IMR-90 (cell line): ENCODE data around the gene ACTR1A. TPM values are rescaled to one million over a fixed set of nuclear protein-coding genes. Genes with fewer than 3 reads are reported as not detected.

Source experiments
- ATAC-seq: fragments of 200-7000 bp; cut with Tn5 transposase; 2 replicates; pipeline ENCODE4 v1.9.1; 2020; ENCODE audit warnings: low read depth, mild to moderate bottlenecking, moderate library complexity
- BruUV-seq: library from RNA; stranded (reverse); fragments of 400-500 nt; replicated peaks from 2 replicates; lab custom pipeline; 2021; lab: Mats Ljungman, UMichigan
- CTCF ChIA-PET: fragments of 300-600 bp; formaldehyde crosslinking; extraction: SDS; loops from one replicate; lab custom pipeline; 2021; ENCODE audit warnings: antibody characterized with exemption; lab: Yijun Ruan, JAX
- POLR2A ChIA-PET: fragments of 300-600 bp; sonication (Branson Sonifier 250); formaldehyde crosslinking; loops from one replicate; lab custom pipeline; 2022; ENCODE audit warnings: antibody characterized with exemption; ENCODE audit not compliant: unreplicated experiment; lab: Charles Lee
- DNase-seq: peaks from one replicate; pipeline ENCODE4 v3.0.0; 2013
- H2AFZ ChIP-seq: replicated peaks from 2 replicates; pipeline ENCODE3; 2013; ENCODE audit warnings: low read length, mild to moderate bottlenecking; ENCODE audit not compliant: poor library complexity
- H2AK5ac ChIP-seq: 2 replicates; pipeline ENCODE4 v1.6.1; 2013; ENCODE audit warnings: low read depth, low read length, inconsistent platforms
- H2AK9ac ChIP-seq: replicated peaks from 2 replicates; pipeline ENCODE3; 2013; ENCODE audit warnings: mild to moderate bottlenecking, low read depth, low read length, moderate library complexity; ENCODE audit not compliant: poor library complexity
- H2BK120ac ChIP-seq: 2 replicates; pipeline ENCODE4 v1.6.1; 2013; ENCODE audit warnings: low read depth, low read length, inconsistent platforms
- H2BK15ac ChIP-seq: 3 replicates; pipeline ENCODE4 v1.6.1; 2013; ENCODE audit warnings: low read depth, low read length, inconsistent platforms
- H2BK20ac ChIP-seq: 2 replicates; pipeline ENCODE4 v1.6.1; 2013; ENCODE audit warnings: low read depth, mild to moderate bottlenecking, inconsistent platforms, low read length, moderate library complexity
- H2BK5ac ChIP-seq: 2 replicates; pipeline ENCODE4 v1.6.1; 2013; ENCODE audit warnings: mild to moderate bottlenecking, low read depth, low read length, inconsistent platforms; ENCODE audit not compliant: poor library complexity, severe bottlenecking
- H3K14ac ChIP-seq: replicated peaks from 2 replicates; pipeline ENCODE4 v1.6.1; 2013; ENCODE audit warnings: low read depth, low read length, inconsistent platforms
- H3K18ac ChIP-seq: 2 replicates; pipeline ENCODE4 v1.6.1; 2013; ENCODE audit warnings: low read depth, low read length, control low read depth
- H3K23ac ChIP-seq: 2 replicates; pipeline ENCODE4 v1.6.1; 2013; ENCODE audit warnings: low read depth, low read length, inconsistent platforms
- H3K27ac ChIP-seq: 2 replicates; pipeline ENCODE4 v1.5.1; 2013; ENCODE audit warnings: mild to moderate bottlenecking, control low read depth, low read length; ENCODE audit not compliant: insufficient read depth
- H3K27me3 ChIP-seq: 2 replicates; pipeline ENCODE4 v1.6.1; 2013; ENCODE audit warnings: low read length; ENCODE audit not compliant: control insufficient read depth, insufficient read depth
- H3K36me3 ChIP-seq: 2 replicates; pipeline ENCODE4 v1.6.1; 2013; ENCODE audit warnings: low read length, mixed read lengths; ENCODE audit not compliant: control insufficient read depth, insufficient read depth
- H3K4ac ChIP-seq: 2 replicates; pipeline ENCODE4 v1.6.1; 2013; ENCODE audit warnings: low read depth, low read length, inconsistent platforms
- H3K4me1 ChIP-seq: 2 replicates; pipeline ENCODE4 v1.6.1; 2013; ENCODE audit warnings: low read length, mixed read lengths; ENCODE audit not compliant: control insufficient read depth, insufficient read depth
- H3K4me2 ChIP-seq: 2 replicates; pipeline ENCODE4 v1.6.1; 2013; ENCODE audit warnings: low read depth, mild to moderate bottlenecking, control low read depth, low read length, moderate library complexity
- H3K4me3 ChIP-seq: 2 replicates; pipeline ENCODE4 v1.5.1; 2013; ENCODE audit warnings: low read depth, mild to moderate bottlenecking, control low read depth, low read length, moderate library complexity; ENCODE audit not compliant: insufficient read depth
- H3K56ac ChIP-seq: 2 replicates; pipeline ENCODE4 v1.6.1; 2013; ENCODE audit warnings: low read length, inconsistent platforms; ENCODE audit not compliant: insufficient read depth; ENCODE audit errors: extremely low read depth
- H3K79me1 ChIP-seq, 2 experiments: 2 replicates each; pipeline ENCODE4 v1.6.1; 2013; ENCODE audit warnings: low read length in 2 of 2, inconsistent platforms in 1 of 2, low read depth in 1 of 2
- H3K9ac ChIP-seq: 2 replicates; pipeline ENCODE4 v1.6.1; 2013; ENCODE audit warnings: low read depth, low read length, control low read depth
- H3K9me1 ChIP-seq: 2 replicates; pipeline ENCODE4 v1.6.1; 2013; ENCODE audit warnings: low read length, inconsistent platforms; ENCODE audit not compliant: insufficient read depth
- H3K9me3 ChIP-seq: 2 replicates; pipeline ENCODE4 v1.6.1; 2013; ENCODE audit warnings: low read length; ENCODE audit not compliant: control insufficient read depth, insufficient read depth
- H4K20me1 ChIP-seq: 2 replicates; pipeline ENCODE4 v1.6.1; 2013; ENCODE audit warnings: low read length, inconsistent platforms; ENCODE audit not compliant: insufficient read depth
- H4K5ac ChIP-seq: 2 replicates; pipeline ENCODE4 v1.6.1; 2013; ENCODE audit warnings: mild to moderate bottlenecking, low read depth, low read length, control low read depth
- H4K8ac ChIP-seq, 2 experiments: 2 replicates each; pipeline ENCODE4 v1.6.1; 2013; ENCODE audit warnings: low read depth in 2 of 2, low read length in 2 of 2, control low read depth in 1 of 2, inconsistent platforms in 1 of 2
- H4K91ac ChIP-seq: 2 replicates; pipeline ENCODE4 v1.6.1; 2013; ENCODE audit warnings: low read depth, low read length, inconsistent platforms; ENCODE audit not compliant: insufficient read depth
- BHLHE40 ChIP-seq: fragments of 150-350 bp; IDR thresholded peaks from 2 replicates; pipeline ENCODE4 v1.6.1; 2016; ENCODE audit warnings: mild to moderate bottlenecking, low read depth, low read length
- CEBPB ChIP-seq: IDR thresholded peaks from 2 replicates; pipeline ENCODE4 v1.6.1; 2012; ENCODE audit warnings: low read depth, low read length, improper control_type of control experiment
- MAZ ChIP-seq: IDR thresholded peaks from 2 replicates; pipeline ENCODE4 v1.6.1; 2012; ENCODE audit warnings: low read depth, mild to moderate bottlenecking, low read length, improper control_type of control experiment, moderate library complexity, borderline replicate concordance
- MXI1 ChIP-seq: IDR thresholded peaks from 2 replicates; pipeline ENCODE4 v1.6.1; 2012; ENCODE audit warnings: low read depth, mild to moderate bottlenecking, low read length, moderate library complexity, borderline replicate concordance
- NFE2L2 ChIP-seq: fragments of 150-350 bp; IDR thresholded peaks from 2 replicates; pipeline ENCODE4 v1.6.1; 2016; ENCODE audit warnings: low read depth, mild to moderate bottlenecking, low read length
- POLR2A ChIP-seq: IDR thresholded peaks from 2 replicates; pipeline ENCODE4 v1.6.1; 2012; ENCODE audit warnings: mild to moderate bottlenecking, low read depth, low read length
- RAD21 ChIP-seq: IDR thresholded peaks from 2 replicates; pipeline ENCODE4 v1.6.1; 2012; ENCODE audit warnings: low read length, improper control_type of control experiment
- RCOR1 ChIP-seq: IDR thresholded peaks from 2 replicates; pipeline ENCODE4 v1.6.1; 2012; ENCODE audit warnings: mild to moderate bottlenecking, low read length, improper control_type of control experiment; ENCODE audit not compliant: insufficient replicate concordance
- RFX5 ChIP-seq: IDR thresholded peaks from 2 replicates; pipeline ENCODE4 v1.8.0; 2012; ENCODE audit warnings: low read depth, mild to moderate bottlenecking, low read length, moderate library complexity
- SMC3 ChIP-seq: fragments of 150-350 bp; IDR thresholded peaks from 2 replicates; pipeline ENCODE4 v1.6.1; 2016; ENCODE audit warnings: low read depth, mild to moderate bottlenecking, antibody characterized with exemption, low read length, moderate library complexity
- WGBS, 2 experiments: methylation state at CpG; one replicate each; pipeline versions ENCODE4 v1.1.5 to v1.1.7; 2013; ENCODE audit warnings: missing lambda C conversion rate in 2 of 2; ENCODE audit not compliant: insufficient read length in 1 of 2; ENCODE audit errors: extremely low coverage in 2 of 2; 5-methylcytosine and 5-hydroxymethylcytosine counted together
- dilution Hi-C: fragments of 300-500 bp; cut with HindIII; formaldehyde crosslinking; loops from one replicate; pipeline ENCODE4 v1.14.3; 2018; ENCODE audit warnings: low sequenced_read_pairs; ENCODE audit not compliant: unreplicated experiment
- in situ Hi-C: fragments of 300-500 bp; cut with MboI; formaldehyde crosslinking; loops from 3 replicates; pipeline ENCODE4 v1.14.3; 2019; ENCODE audit warnings: low sequenced_read_pairs, inconsistent platforms, mixed read lengths
- intact Hi-C: fragments of 100-400 bp; cut with micrococcal nuclease; formaldehyde crosslinking; loops from 2 replicates; pipeline ENCODE4 v1.10.0; 2022
- polyA plus RNA-seq, 3 experiments: library from polyadenylated mRNA; depleted of rRNA; stranded (reverse); fragments of >200 nt; gene quantifications; 2 replicates each; pipeline ENCODE4 v1.2.3, GENCODE V29; 2012; ENCODE audit warnings: low replicate concordance in 1 of 3
- total RNA-seq: library from RNA; depleted of rRNA; stranded (reverse); fragments of >200 nt; gene quantifications from 2 replicates; pipeline ENCODE4 v1.2.3, GENCODE V29; 2012
- TF ChIP-seq, protein P1 (sequence below): fragments of 150-350 bp; IDR thresholded peaks from 2 replicates; pipeline ENCODE4 v1.6.1; 2017; ENCODE audit warnings: mild to moderate bottlenecking, antibody characterized with exemption, low read length, low read depth
- TF ChIP-seq, protein P2 (sequence below): conservative IDR thresholded peaks from 2 replicates; pipeline ENCODE4 v1.5.1; 2012; ENCODE audit warnings: mild to moderate bottlenecking, low read depth, low read length, improper control_type of control experiment
- TF ChIP-seq, protein P3 (sequence below): fragments of 150-350 bp; IDR thresholded peaks from 2 replicates; pipeline ENCODE4 v1.6.1; 2016; ENCODE audit warnings: low read depth, mild to moderate bottlenecking, low read length, moderate library complexity, borderline replicate concordance

ACTR1A gene
- total and polyA plus RNA-seq, 2 of the 4 experiments (the other 2 are of a cell fraction) = 142 to 157 TPM

- ChIA-PET CTCF (no interaction called here), POLR2A (no interaction called here)
- Histone ChIP-seq H3K4me2 (no peak overlapping the region), H3K14ac (no peak overlapping the region), H3K9me3 (no peaks in the 10 kb centered on the region), H3K27me3 (no peaks in the 10 kb centered on the region; the same call in 1 of the 2 replicates), H4K8ac (no peak overlapping the region), H2BK5ac (no peak overlapping the region), H3K9me1 (no peaks in the 10 kb centered on the region), H2BK15ac (no peak overlapping the region), H4K91ac (no peak overlapping the region), H2AFZ (no peak overlapping the region), H2AK5ac (no peak overlapping the region), H3K9ac (no peak overlapping the region), H3K23ac (no peak overlapping the region), H4K20me1 (no peaks in the 10 kb centered on the region), H3K36me3 (no peaks in the 10 kb centered on the region), H2BK120ac (no peak overlapping the region), H4K5ac (no peak overlapping the region), H2BK20ac (no peak overlapping the region), H3K4me1 (no peaks in the 10 kb centered on the region), H3K27ac (no peak overlapping the region), H3K18ac (no peak overlapping the region), H3K56ac (no peak overlapping the region), H3K79me1 (no peaks in the 10 kb centered on the region), H2AK9ac (no peak overlapping the region), H3K4me3 (no peak overlapping the region), H3K4ac (no peak overlapping the region)
- TF ChIP-seq POLR2A (no peak), BHLHE40 (no peak), MAZ (no peak), CEBPB (no peak), RCOR1 (no peak), NFE2L2 (no peak), MXI1 (no peak), SMC3 (no peak), RFX5 (no peak), RAD21 (no peak)
- TF ChIP-seq, protein P1, sequence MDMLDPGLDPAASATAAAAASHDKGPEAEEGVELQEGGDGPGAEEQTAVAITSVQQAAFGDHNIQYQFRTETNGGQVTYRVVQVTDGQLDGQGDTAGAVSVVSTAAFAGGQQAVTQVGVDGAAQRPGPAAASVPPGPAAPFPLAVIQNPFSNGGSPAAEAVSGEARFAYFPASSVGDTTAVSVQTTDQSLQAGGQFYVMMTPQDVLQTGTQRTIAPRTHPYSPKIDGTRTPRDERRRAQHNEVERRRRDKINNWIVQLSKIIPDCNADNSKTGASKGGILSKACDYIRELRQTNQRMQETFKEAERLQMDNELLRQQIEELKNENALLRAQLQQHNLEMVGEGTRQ = no peak
- TF ChIP-seq, protein P2, sequence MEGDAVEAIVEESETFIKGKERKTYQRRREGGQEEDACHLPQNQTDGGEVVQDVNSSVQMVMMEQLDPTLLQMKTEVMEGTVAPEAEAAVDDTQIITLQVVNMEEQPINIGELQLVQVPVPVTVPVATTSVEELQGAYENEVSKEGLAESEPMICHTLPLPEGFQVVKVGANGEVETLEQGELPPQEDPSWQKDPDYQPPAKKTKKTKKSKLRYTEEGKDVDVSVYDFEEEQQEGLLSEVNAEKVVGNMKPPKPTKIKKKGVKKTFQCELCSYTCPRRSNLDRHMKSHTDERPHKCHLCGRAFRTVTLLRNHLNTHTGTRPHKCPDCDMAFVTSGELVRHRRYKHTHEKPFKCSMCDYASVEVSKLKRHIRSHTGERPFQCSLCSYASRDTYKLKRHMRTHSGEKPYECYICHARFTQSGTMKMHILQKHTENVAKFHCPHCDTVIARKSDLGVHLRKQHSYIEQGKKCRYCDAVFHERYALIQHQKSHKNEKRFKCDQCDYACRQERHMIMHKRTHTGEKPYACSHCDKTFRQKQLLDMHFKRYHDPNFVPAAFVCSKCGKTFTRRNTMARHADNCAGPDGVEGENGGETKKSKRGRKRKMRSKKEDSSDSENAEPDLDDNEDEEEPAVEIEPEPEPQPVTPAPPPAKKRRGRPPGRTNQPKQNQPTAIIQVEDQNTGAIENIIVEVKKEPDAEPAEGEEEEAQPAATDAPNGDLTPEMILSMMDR = no peak
- TF ChIP-seq, protein P3, sequence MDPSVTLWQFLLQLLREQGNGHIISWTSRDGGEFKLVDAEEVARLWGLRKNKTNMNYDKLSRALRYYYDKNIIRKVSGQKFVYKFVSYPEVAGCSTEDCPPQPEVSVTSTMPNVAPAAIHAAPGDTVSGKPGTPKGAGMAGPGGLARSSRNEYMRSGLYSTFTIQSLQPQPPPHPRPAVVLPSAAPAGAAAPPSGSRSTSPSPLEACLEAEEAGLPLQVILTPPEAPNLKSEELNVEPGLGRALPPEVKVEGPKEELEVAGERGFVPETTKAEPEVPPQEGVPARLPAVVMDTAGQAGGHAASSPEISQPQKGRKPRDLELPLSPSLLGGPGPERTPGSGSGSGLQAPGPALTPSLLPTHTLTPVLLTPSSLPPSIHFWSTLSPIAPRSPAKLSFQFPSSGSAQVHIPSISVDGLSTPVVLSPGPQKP = no peak
- 86% methylated on average over 9 of the region's 36 CpGs; no CpG with 5 or more reads in 1 of the 2 experiments for WGBS, 2 experiments
- in situ Hi-C loops (no loop called here), intact Hi-C loops (no loop called here), dilution Hi-C loops (no loop called here)
- ATAC-seq (no peak), DNase-seq (no peak)
- no TSS peak for BruUV-seq
Observed at GRCh38 chr10:102470579-102471546, 31.6 kb downstream of the ACTR1A start.
